Fibroblast of the aortic adventitia (primary cell): ENCODE measurements around the gene SDCBP2. TPM values are rescaled to one million over a fixed set of nuclear protein-coding genes. Genes with fewer than 3 reads are reported as not detected.

Experiments used
- DNase-seq: peaks from one replicate; pipeline ENCODE4 v3.0.0-alpha.2; 2010; ENCODE audit warnings: low read depth
- H3K4me3 ChIP-seq: 2 replicates; pipeline ENCODE4 v1.5.1; 2011; ENCODE audit warnings: low read depth, mild to moderate bottlenecking, control low read depth, low read length, moderate library complexity
- CTCF ChIP-seq: IDR thresholded peaks from 2 replicates; pipeline ENCODE4 v1.5.1; 2011; ENCODE audit warnings: mild to moderate bottlenecking, low read length, control low read depth, inconsistent platforms; ENCODE audit not compliant: insufficient read depth
- total RNA-seq: library from RNA; depleted of rRNA; stranded (reverse); fragments of >200 nt; gene quantifications from 2 replicates; pipeline ENCODE4 v1.2.3, GENCODE V29; 2012; ENCODE audit warnings: low replicate concordance

The SDCBP2 gene
- total RNA-seq, 1 donor, result 1.4 TPM

DNA sequence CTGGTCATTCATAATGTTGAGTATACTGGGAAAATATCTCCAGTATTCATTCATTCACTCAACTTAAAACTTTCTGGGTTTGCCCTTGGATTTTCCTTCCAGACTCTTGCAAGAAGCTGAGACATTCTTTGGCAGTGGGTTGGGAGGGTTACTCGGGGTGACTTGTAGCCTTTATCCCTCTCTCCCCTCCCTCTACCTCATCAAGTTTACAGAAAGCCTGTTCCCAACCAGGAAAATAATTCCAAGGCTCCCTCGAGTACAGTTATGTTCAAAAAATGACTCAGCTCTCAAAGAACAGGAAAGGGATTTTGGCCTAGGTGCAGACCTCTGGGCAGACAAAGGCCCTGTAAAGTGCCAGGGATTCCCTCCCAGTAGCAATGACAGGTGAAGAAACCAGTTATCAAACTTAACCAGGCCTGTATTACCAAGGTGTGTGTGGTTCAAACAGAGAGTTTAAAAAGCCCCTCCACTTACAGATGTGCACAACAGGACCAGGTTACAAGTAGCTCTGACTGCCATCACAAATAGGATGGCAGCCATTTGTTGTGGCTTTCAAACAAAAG lies 41.7 kb upstream of the SDCBP2 start:
- TF ChIP-seq CTCF, result no peak
- DNase-seq, result peak; percentile 88
- no peak overlapping the region for H3K4me3 ChIP-seq

GRCh38 chr20:1369970-1370369 lies 41.0 kb upstream of the SDCBP2 start:
- TF ChIP-seq CTCF, result no peak
- no peak overlapping the region for H3K4me3 ChIP-seq
- DNase-seq, result no peak

DNA sequence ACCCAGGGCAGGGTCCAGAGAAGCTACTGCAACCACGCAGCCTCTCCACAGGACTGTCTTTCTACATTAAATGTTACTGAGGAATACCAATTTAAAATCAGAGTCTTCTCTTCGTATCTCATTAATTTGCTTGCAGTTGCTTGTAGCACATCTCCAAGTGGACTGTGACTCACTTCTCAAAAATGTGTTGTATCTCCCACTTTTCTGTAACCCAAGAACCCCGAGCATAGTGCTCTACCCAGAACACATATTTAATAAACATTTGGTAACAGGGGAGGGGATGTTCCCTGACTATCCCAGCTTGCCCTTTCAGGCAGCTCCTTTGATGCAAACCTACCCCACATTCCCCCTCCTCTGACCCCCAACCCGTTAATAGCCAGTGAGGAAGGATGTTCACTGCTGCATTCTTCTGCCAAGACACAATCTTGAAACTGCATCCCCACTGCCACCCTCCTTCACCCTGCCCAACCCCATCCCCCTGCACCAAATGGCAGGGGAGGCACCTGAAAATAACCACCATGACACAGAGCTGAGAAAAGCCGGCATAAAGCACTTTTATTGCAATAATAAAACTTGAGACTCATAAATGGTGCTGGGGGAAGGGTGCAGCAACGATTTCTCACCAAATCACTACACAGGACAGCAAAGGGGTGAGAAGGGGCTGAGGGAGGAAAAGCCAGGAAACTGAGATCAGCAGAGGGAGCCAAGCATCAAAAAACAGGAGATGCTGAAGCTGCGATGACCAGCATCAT lies 39.7 kb upstream of the SDCBP2 start:
- DNase-seq, result peak; percentile 48
- no peak overlapping the region for H3K4me3 ChIP-seq
- TF ChIP-seq CTCF, result no peak

DNA sequence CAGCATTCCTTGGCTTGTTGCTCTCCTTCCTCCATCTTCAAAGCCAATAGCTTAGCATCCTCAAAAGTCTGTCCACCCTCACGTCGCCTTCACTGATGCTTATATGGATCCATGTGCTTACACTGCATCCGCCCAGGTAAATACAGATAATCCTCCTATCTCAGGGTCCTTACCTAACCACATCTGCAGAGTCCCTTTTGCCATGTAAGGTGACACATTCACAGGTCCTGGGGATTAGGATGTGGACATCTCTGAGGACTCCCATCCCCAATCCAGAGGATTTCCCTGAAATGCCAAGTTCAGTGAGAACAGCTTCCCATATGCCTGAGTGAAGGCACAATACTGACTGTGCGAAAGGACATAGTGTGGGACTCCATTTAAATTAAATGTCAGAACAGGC lies 38.5 kb upstream of the SDCBP2 start:
- no peak for DNase-seq
- H3K4me3 ChIP-seq, result no peak overlapping the region
- TF ChIP-seq CTCF, result no peak

DNA sequence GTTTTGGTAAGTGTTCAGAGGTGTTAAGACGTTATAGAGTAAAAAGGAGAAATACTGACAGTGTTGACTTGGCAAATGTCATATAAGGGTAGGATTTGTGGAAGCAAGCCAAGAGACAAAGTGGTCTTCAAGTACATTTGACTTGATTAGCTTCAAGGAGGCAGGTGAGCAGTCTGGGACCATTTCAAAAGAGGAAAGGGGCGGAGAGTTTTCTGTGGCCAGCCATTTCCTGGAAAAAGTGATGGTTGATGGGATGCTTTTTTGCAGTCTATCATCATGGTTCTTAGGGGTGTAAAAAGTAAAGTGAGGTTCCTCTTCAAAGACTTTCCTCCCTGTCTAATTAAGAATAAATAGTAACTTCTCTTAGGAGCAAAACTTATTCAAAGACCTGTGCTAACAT lies 35.2 kb upstream of the SDCBP2 start:
- no peak overlapping the region for H3K4me3 ChIP-seq
- no peak for TF ChIP-seq CTCF
- DNase-seq, result no peak

DNA sequence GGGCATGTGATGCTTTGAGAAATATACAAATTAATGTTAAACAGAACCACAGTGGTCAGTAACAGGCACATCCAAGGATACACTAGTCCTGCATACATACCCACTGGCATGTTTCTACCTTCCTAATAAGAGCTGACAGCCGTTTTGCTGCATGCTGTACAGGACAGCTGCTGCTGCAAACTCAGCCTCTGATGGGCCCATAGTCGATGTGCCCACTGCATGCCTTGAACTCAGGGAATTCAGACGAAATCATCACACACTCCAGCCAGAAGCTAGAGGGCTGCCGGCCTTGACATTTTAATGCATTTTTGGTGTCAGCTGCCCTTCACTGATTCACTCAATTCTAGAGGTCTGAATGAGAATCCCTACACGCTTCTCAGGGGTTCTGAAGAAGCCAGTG lies 34.6 kb upstream of the SDCBP2 start:
- no peak for TF ChIP-seq CTCF
- DNase-seq, result no peak
- no peak overlapping the region for H3K4me3 ChIP-seq

DNA sequence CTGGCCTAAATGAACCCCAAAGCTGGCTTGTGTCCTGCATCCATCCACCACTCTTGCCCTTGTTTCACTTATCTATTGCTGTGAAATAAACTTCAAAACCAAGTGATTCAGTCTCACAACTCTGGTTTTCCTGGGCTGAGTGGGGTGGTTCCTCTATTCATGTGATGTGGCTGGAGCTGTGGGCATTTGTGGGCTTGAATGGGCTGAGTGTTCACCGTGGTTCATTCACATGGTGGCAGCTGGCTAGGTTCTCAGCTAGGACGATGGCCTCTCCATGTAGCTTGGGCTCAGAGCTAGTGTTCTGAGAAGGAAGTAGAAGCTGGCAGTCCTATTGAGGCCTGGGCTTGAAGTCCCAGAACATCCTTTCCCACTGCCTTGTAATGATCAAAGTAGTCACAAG lies 33.5 kb upstream of the SDCBP2 start:
- H3K4me3 ChIP-seq, result no peak overlapping the region
- no peak for DNase-seq
- TF ChIP-seq CTCF, result no peak
